Endothelial cell of umbilical vein (primary cell): ENCODE results near the gene WDR82. TPM values are rescaled to one million over a fixed set of nuclear protein-coding genes. Genes with fewer than 3 reads are reported as not detected.

Experiments
- BruUV-seq: library from RNA; stranded (reverse); fragments of 400-500 nt; replicated peaks from 2 replicates; lab custom pipeline; 2021; lab: Mats Ljungman, UMichigan
- CTCF ChIA-PET: fragments of 300-600, 350-600 bp; sonication (Branson Sonifier 250); formaldehyde crosslinking; loops from one replicate; lab custom pipeline; 2021; ENCODE audit warnings: antibody characterized with exemption, inconsistent platforms; lab: Charles Lee
- POLR2A ChIA-PET: fragments of 300-600, 350-600 bp; sonication (Branson Sonifier 250); formaldehyde crosslinking; loops from one replicate; lab custom pipeline; 2021; ENCODE audit warnings: antibody characterized with exemption, inconsistent platforms; lab: Charles Lee
- DNase-seq: peaks from one replicate; pipeline ENCODE4 v3.0.0-alpha.2; 2011; ENCODE audit warnings: low read depth, low spot score
- FAIRE-seq: peaks from 2 replicates; lab custom pipeline; 2011; peaks lifted over from hg19 to GRCh38; lab: Jason Lieb, UNC
- H2AFZ ChIP-seq: 2 replicates; pipeline ENCODE4 v1.6.0; 2012; ENCODE audit warnings: low read depth, low read length, control low read depth, inconsistent platforms
- H3K27ac ChIP-seq: 2 replicates; pipeline ENCODE4 v1.5.1; 2011; ENCODE audit warnings: low read depth, mild to moderate bottlenecking, control low read depth, low read length, moderate library complexity; ENCODE audit not compliant: insufficient read depth
- H3K27me3 ChIP-seq, 2 experiments: 2 replicates each; pipeline versions ENCODE4 v1.6.0 to v1.6.1; 2011; ENCODE audit warnings: low read length in 2 of 2, mixed read lengths in 1 of 2; ENCODE audit not compliant: control insufficient read depth in 2 of 2, insufficient read depth in 2 of 2
- H3K36me3 ChIP-seq, 2 experiments: 2 replicates in 1 of 2; 3 replicates in 1 of 2; pipeline ENCODE4 v1.5.1; 2011; ENCODE audit warnings: low read length in 2 of 2, mild to moderate bottlenecking in 1 of 2, moderate library complexity in 1 of 2; ENCODE audit not compliant: control insufficient read depth in 2 of 2, insufficient read depth in 2 of 2; ENCODE audit errors: extremely low read depth in 1 of 2
- H3K4me1 ChIP-seq: 3 replicates; pipeline ENCODE4 v1.5.1; 2011; ENCODE audit warnings: mild to moderate bottlenecking, low read length; ENCODE audit not compliant: control insufficient read depth, insufficient read depth; ENCODE audit errors: extremely low read depth
- H3K4me2 ChIP-seq: 2 replicates; pipeline ENCODE4 v1.6.1; 2011; ENCODE audit warnings: low read length, control low read depth, mixed read lengths; ENCODE audit not compliant: insufficient read depth
- H3K4me3 ChIP-seq, 3 experiments: fragments of 200-600 bp in 1 of 3; sonication (generic), shearing (Covaris generic) in 1 of 3; replicated peaks in 1 of 3; 2 replicates each; pipeline ENCODE4 v1.5.1; 2011 to 2016; ENCODE audit warnings: control low read depth in 3 of 3, low read length in 3 of 3, mild to moderate bottlenecking in 2 of 3, inconsistent platforms in 1 of 3, low read depth in 1 of 3, moderate library complexity in 1 of 3; ENCODE audit not compliant: insufficient read depth in 1 of 3
- H3K79me2 ChIP-seq: 2 replicates; pipeline ENCODE4 v1.6.0; 2012; ENCODE audit warnings: low read length, inconsistent platforms; ENCODE audit not compliant: control insufficient read depth, insufficient read depth
- H3K9ac ChIP-seq: replicated peaks from 2 replicates; pipeline ENCODE3; 2011; ENCODE audit warnings: low read length, control low read depth; ENCODE audit not compliant: insufficient read depth; ENCODE audit errors: extremely low read depth
- H3K9me1 ChIP-seq: replicated peaks from 3 replicates; pipeline ENCODE4 v1.6.0; 2011; ENCODE audit warnings: mild to moderate bottlenecking, low read length; ENCODE audit not compliant: control insufficient read depth, insufficient read depth; ENCODE audit errors: extremely low read depth
- H3K9me3 ChIP-seq: replicated peaks from 2 replicates; pipeline ENCODE4 v1.5.1; 2012; ENCODE audit warnings: low read length, inconsistent platforms; ENCODE audit not compliant: control insufficient read depth, insufficient read depth
- H4K20me1 ChIP-seq: replicated peaks from 2 replicates; pipeline ENCODE3; 2011; ENCODE audit warnings: mild to moderate bottlenecking, low read length; ENCODE audit not compliant: control insufficient read depth, insufficient read depth; ENCODE audit errors: extremely low read depth
- CTCF ChIP-seq, 2 donors: IDR thresholded peaks; 1 replicate in 1 of 2; 2 replicates in 1 of 2; pipeline ENCODE4 v1.5.1; 2011; ENCODE audit warnings: low read length in 2 of 2, mild to moderate bottlenecking in 2 of 2, moderate library complexity in 2 of 2, control low read depth in 1 of 2, inconsistent platforms in 1 of 2, low read depth in 1 of 2; ENCODE audit not compliant: insufficient read depth in 1 of 2; ENCODE audit errors: extremely low read depth in 1 of 2
- EZH2 ChIP-seq: IDR thresholded peaks from 2 replicates; pipeline ENCODE4 v1.6.1; 2012; ENCODE audit warnings: borderline replicate concordance, low read depth, mild to moderate bottlenecking, moderate library complexity, low read length, inconsistent platforms; ENCODE audit not compliant: severe bottlenecking
- FOS ChIP-seq: IDR thresholded peaks from 2 replicates; pipeline ENCODE4 v1.6.1; 2011; ENCODE audit warnings: mild to moderate bottlenecking, low read length, moderate library complexity, borderline replicate concordance; ENCODE audit not compliant: insufficient read depth
- GATA2 ChIP-seq: IDR thresholded peaks from 2 replicates; pipeline ENCODE4 v1.7.0; 2011; ENCODE audit warnings: low read depth, mild to moderate bottlenecking, moderate library complexity, mixed read lengths, low read length; ENCODE audit not compliant: insufficient read length, insufficient read depth
- JUN ChIP-seq: IDR thresholded peaks from 2 replicates; pipeline ENCODE4 v1.6.1; 2011; ENCODE audit warnings: borderline replicate concordance, low read depth; ENCODE audit not compliant: insufficient read length, insufficient read depth
- MAX ChIP-seq: IDR thresholded peaks from 2 replicates; pipeline ENCODE4 v1.6.1; 2011; ENCODE audit not compliant: insufficient read depth, insufficient read length
- MYC ChIP-seq: IDR thresholded peaks from one replicate; pipeline ENCODE4 v1.6.1; 2011; ENCODE audit warnings: mild to moderate bottlenecking, low read depth, low read length
- POLR2A ChIP-seq: IDR thresholded peaks from 2 replicates; pipeline ENCODE4 v1.6.1; 2012; ENCODE audit warnings: low read depth, mild to moderate bottlenecking, control low read depth, low read length
- POLR2AphosphoS5 ChIP-seq: IDR thresholded peaks from 2 replicates; pipeline ENCODE4 v1.6.1; 2012; ENCODE audit warnings: low read depth, mild to moderate bottlenecking, control low read depth, low read length, moderate library complexity; ENCODE audit not compliant: insufficient read depth
- dilution Hi-C: fragments of 300-500 bp; cut with MboI; formaldehyde crosslinking; loops from one replicate; pipeline ENCODE4 v1.15.0; 2019; ENCODE audit warnings: low sequenced_read_pairs; ENCODE audit not compliant: extremely low pct_ligation_motif_present
- intact Hi-C: fragments of 100-400 bp; cut with micrococcal nuclease; formaldehyde crosslinking; loops from one replicate; pipeline ENCODE4 v1.10.0; 2022
- polyA plus RNA-seq, 4 experiments: library from polyadenylated mRNA; depleted of rRNA in 3 of 4; stranded (reverse) in 3 of 4; unstranded in 1 of 4; fragments of >200 nt; gene quantifications; 2 replicates each; pipeline versions ENCODE4 v1.2.1 to v1.2.3, GENCODE V29; 2011 to 2012; ENCODE audit warnings: missing spikeins in 1 of 4
- total RNA-seq: library from RNA; stranded (reverse); gene quantifications from 2 replicates; pipeline ENCODE4 v1.2.3, GENCODE V29; 2021

WDR82 gene
- total and polyA plus RNA-seq, 2 donors (not counting 3 experiments of a cell fraction or from before 2014, with no cell fraction given), result 39.9 to 71.3 TPM

GRCh38 chr3:52319921-52320595, 41.6 kb upstream of the WDR82 start:
- TF ChIP-seq POLR2AphosphoS5 (no peak), GATA2 (no peak)
- BruUV-seq, result no TSS peak
- dilution Hi-C loops, result no loop called here

GRCh38 chr3:52318186-52318816, 39.9 kb upstream of the WDR82 start:
- ChIA-PET POLR2A (no interaction called here), CTCF (interaction anchor here (1.0 to 1.4 kb wide), 5 partner anchors 14 to 98 kb away, joined by 3 to 9 read pairs (median 5); no protein-coding TSS in a partner anchor)
- DNase-seq (no peak), FAIRE-seq (no peak)
- TF ChIP-seq POLR2A, result no peak
- TF ChIP-seq MYC, result no peak
- TF ChIP-seq CTCF (IDR thresholded peaks at IDR 0.05; ENCODE audit: extremely low read depth in 1 of 2, insufficient read depth in 1 of 2, low read depth in 1 of 2, low read length in 2 of 2), result no peak
- no peak for TF ChIP-seq EZH2
- TF ChIP-seq POLR2AphosphoS5, result no peak
- no peak for TF ChIP-seq FOS
- no peak for TF ChIP-seq MAX
- TF ChIP-seq GATA2, result no peak
- TF ChIP-seq JUN, result no peak
- Histone ChIP-seq H3K79me2 (no peaks in the 10 kb centered on the region), H2AFZ (no peak overlapping the region), H3K9me1 (no peaks in the 10 kb centered on the region), H3K9ac (no peak overlapping the region), H3K27ac (no peak overlapping the region), H3K4me1 (peaks cover 17% of the 10 kb centered on the region), H3K4me2 (no peak overlapping the region), H3K27me3 (no peaks in the 10 kb centered on the region), H3K9me3 (no peaks in the 10 kb centered on the region), H3K36me3 (no peaks in the 10 kb centered on the region), H4K20me1 (no peaks in the 10 kb centered on the region), H3K4me3 (no peak overlapping the region)
- intact Hi-C loops, result no loop called here
- dilution Hi-C loops, result no loop called here
- BruUV-seq, result no TSS peak

More at GRCh38 chr3:52319921-52320595, 41.6 kb upstream of the WDR82 start:
- Histone ChIP-seq H3K4me2 (no peak overlapping the region), H3K4me1 (peaks cover 4% of the 10 kb centered on the region), H3K79me2 (no peaks in the 10 kb centered on the region), H3K27me3 (no peaks in the 10 kb centered on the region), H4K20me1 (no peaks in the 10 kb centered on the region), H3K36me3 (no peaks in the 10 kb centered on the region), H3K9me3 (no peaks in the 10 kb centered on the region), H3K4me3 (no peak overlapping the region), H3K27ac (no peak overlapping the region), H2AFZ (no peak overlapping the region), H3K9me1 (no peaks in the 10 kb centered on the region), H3K9ac (no peak overlapping the region)
- ChIA-PET POLR2A (no interaction called here), CTCF (interaction anchor here (1.5 kb wide), 1 partner anchor 89 kb away, joined by 4 read pairs; no protein-coding TSS in a partner anchor)
- DNase-seq, result no peak
- intact Hi-C loops, result no loop called here
- FAIRE-seq, result no peak
